ENCODE measurements around the gene PSD4.

The PSD4 gene

DNA sequence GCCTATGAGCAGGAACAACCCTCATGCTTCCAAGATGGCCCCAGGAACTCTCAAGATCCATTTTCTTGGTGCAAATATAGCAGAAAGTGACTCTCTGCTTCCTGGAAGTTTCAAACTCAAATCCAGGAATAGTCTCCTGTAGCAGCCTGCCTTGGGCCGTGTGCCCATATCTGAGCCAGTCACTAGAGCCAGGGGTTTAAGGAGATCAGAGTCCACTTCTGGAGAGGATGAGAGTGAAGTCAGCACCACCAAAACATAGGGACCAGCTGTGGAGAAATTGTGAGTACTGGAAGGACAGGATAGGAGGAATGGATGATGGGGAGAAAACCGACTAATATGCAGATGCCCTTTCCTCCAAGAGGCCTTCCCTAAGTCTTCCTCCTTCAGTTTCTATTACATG is 33.2 kb downstream of the PSD4 start:
- no peak for DNase-seq (ENCODE audit: low read depth)

DNA sequence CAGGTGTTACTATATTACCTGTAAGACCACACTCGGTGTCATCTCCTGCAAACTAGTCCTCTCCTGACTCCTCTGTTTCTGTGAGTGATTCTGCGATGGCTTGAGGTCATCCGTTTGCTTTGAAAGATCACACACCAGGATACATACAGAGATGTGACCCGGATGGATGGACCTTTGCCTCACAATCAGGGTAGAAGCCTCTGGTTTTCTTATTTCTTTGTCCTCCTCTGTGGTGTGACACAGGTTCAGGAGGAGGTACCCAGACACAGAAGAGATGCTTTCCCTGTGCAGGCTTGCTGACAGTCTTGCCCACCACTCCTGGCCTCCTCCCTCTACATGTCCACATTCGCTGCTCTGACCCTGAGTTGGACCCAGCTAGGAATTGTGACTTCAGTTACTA is 34.6 kb downstream of the PSD4 start:
- no peak for DNase-seq (ENCODE audit: low read depth)

DNA sequence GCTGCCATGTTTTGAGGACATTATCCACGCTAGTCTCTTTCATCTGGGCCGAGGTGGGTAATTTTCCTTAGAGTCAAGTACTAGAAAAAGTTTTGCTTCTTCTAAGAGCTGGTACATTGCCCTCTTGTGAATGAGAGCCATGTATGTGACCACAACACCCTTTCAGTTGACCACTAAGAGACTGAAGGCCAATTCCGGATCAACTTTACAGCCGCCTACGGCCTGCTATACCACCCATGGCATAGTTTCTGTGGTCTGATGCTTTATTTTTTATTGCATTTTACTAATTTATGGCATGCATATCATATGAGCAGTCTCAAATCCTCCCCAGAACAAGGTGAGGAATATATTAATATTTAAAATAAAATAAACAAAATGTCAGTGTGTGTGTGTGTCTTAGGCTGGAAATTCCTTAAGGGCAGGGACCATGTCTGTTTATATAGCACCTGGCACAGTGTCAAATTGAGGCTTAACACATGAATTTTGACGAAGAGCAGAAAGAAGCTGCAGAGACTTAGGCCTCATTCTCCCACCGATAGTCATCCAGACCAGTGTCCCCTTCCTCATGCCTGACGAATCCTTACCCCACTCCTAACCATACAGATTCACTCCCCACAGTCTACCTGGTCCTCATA is 35.4 kb downstream of the PSD4 start:
- no peak for DNase-seq (ENCODE audit: low read depth)

DNA sequence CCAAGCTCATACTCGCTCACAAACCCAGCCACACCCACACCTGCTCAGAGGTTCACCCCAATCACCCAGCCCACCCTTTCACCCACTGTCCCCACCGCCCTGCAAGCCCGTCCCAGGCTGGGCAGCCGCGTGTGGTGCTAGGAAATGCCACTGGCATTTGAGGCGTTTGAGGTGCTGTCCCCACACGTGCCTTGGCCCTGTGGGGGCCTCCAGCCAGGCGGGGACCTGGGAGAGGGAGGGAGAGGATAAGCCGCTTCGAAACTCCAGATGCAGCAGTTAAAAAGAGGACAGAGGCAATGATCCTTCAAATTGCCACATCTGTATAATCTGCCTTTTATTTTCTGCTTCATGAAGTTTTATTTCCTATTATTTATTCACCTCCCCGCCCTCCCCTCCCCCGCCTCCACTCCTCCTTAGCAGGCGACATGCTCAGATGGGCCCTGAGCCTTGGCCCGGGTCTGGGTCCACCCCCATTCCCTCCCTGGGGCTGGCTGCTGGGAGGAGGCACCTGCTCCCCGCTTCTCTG is 35.9 kb downstream of the PSD4 start:
- DNase-seq (ENCODE audit: low read depth) = no peak

DNA sequence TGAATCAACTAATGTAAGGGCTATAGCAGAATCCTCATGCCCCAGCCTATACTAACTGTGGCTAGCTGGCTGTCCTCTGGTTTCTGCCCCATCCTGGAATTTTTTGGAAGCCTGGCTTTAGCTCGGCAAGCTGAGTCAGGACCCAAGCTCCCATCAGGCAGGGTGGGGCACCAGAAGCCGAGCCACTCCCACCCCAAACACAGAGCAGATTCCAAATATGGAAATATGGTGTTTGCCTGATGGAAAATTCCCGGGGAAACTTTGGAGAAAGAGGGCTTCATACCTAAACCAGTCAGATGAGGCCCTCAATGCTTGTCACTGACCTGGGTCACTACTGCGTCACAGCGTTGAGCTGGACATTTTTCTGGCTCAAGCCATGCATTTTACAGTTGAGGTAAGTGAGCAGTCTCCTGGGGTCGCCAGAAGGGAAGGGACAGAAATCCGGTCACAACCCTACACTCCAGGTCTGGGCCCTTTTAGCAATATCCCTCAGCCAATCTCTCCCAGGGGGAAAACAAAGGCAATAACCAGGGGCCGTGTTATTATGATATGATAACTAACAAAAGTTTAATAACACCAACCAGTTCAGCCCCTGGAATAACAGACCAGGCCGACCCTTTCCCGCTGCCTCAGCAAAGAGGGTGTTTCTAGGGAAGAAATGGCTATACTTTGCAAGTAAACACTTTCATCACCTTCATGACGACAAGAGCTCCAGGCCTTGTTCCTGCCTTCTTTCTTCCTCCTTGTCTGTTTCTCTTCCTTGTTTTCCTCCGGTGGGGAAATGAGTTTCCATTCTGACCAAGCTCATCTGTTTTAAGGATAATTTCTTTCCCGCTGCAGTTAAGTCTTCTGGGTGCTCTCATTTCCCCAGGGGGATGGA is 37.7 kb downstream of the PSD4 start:
- DNase-seq (ENCODE audit: low read depth) = no peak

DNA sequence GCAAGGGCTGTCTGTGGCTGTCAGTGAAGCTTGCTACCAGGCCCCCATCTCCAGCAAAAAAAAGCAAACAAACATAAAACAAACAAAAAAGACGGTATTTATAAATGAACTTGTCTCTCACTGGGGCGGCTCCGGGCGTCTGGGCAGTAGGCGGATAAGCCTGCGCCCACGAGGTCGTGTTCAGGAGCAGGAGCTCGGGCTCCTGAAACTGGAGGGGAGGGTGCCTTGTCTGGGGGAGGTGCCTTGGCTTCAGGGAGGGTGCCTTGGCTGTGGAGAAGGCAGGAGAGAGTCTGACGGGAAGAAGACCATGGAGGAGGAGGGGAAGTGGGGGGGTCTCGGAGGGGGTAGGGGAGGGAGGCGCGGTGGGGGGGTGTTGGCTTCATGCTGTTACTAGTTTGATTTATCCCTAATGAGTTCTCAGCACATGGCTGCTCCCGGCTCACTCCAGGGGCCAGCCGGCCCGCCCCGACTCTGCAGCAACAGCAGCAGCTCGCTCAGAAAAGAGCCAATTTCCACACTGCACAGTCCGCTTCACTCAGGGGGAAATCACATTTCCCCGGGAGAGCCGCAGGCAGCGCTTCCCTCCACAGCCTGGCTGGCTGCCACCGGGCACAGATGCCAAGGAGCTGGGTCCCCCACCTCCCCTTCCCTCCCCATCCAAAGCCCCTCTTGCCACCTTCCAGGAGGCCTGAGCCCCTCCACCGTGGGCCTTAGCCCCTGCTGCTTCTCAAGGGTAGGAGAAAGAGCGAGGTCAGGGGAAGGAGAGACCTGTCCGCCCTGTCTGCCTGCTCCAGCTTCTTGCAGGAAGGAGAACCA is 38.7 kb downstream of the PSD4 start:
- no peak for DNase-seq (ENCODE audit: low read depth)

DNA sequence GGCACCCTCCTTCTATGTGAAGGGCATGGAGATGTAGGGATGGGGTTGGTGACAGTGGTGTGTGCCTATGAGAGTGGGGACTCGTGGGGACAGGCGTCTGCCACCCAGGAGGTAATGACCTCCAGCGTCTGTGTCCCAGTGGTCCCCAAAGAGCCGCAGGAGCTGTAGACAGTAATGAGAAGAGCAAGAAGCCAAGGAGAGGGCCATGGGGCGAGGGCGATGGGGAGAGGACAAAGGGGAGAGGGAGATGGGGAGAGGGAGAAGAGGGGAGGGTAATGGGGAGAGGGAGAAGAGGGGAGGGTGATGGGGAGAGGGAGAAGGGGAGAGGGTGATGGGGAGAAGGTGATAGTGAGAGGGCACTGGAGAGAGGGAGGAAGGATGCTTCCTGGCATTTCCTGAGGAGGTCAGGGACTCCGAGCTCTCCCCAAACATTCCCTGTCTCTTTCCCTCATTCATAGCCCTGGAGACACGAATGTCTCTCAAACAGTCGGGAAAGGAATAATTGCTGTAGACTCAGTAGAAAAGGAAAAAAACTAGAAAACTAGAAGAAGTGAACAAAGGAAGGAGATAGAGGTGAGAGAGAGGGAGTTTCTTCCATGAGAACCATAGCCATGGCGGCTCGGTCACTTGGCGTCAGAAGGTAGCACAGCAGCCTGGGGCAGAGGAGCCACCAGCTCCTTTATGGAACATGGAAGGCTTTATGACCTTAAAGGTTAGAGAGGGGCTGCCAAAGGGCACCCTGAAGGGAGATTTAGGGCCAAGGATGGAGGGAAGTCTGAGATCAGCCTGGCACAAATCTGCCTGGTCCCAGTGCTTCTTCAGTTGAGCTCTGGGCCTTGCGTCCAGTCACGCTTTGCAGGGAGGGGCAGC is 39.5 kb downstream of the PSD4 start:
- DNase-seq (ENCODE audit: low read depth) = no peak

DNA sequence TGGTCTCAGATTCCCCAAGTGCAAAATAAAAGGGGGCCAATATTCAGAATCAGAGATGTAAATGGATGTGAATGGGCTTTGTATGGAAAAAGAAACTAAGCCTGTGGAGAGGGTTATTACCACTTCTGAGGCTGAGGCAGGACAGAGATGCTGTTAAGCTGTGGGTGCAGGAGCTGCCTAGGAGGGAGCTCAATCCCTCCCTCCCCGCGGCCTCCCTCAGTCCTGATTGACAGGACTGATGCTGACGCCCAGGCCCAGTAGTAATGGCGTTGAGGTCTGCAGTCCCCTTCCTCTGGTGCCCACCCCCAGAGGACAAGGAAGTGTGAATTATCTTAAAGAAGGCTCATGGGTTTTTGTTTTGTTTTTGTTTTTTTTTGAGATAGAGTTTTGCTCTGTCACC is 40.4 kb downstream of the PSD4 start:
- no peak for DNase-seq (ENCODE audit: low read depth)

DNA sequence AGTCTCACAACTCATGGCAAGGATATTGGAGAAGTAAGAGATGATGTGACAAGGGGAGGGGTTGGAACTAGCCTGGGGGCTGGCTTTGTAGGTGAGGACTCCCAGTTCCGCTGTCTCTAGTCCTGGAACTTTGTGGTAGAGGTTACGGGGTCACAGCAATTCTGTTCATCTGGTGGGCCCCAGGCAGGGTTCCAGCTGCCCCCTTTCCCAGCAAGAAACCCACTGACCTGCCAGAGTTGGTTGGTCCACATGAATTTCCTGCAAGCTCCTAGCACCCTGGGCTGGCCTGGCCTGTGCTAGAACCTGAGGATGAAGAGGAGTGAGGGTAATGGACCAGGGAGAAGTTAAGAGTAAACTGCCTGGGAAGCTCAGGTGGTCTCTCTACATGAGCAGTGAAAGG is 41.3 kb downstream of the PSD4 start:
- no peak for DNase-seq (ENCODE audit: low read depth)

DNA sequence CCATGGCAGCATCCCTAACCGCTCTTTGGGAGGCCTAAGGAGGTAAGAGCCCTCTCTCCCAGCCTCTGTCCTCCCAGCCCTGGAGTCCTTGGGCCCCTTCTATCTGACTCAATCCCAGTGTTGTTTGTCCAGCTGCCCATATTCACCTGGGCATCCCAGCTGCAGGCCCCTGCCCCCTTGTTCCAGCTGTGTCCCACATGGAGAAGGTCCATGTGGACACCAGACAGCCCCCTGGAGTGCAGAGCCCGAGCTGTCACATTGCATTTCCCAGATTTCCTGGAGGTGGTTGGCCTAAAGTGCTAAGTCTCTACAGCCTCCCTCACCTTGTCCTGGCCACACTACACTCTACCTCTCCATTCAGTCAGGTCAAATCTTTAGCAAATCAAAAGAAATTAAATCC is 42.5 kb downstream of the PSD4 start:
- DNase-seq (ENCODE audit: low read depth) = no peak

DNA sequence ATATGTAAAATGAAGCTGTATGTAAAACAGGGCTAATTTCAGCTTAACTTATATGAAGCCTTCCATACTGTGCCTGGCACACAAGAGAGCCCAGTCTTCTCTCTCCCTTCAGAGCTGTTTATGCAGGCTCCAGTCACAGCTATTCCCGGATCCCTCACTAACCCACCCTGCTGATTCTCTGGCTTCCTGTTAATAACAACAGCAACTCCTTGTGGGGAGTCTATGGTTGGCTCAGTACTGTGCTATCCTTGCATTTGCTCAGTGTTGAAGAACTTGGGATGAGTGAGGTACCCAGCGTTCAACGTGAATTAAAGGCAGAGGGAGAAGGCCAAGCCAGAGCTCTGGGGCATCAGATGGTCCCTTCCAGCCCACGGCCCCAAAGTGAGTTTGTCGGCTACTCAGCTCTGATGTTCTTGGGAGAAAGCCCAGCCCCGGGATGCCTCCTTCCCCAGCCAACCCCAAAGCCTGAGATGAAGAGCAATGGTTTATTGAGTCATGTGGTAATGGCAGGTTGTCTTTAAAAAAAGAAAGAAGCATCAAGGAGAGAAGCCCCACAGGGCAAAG is 43.2 kb downstream of the PSD4 start:
- DNase-seq (ENCODE audit: low read depth) = no peak

DNA sequence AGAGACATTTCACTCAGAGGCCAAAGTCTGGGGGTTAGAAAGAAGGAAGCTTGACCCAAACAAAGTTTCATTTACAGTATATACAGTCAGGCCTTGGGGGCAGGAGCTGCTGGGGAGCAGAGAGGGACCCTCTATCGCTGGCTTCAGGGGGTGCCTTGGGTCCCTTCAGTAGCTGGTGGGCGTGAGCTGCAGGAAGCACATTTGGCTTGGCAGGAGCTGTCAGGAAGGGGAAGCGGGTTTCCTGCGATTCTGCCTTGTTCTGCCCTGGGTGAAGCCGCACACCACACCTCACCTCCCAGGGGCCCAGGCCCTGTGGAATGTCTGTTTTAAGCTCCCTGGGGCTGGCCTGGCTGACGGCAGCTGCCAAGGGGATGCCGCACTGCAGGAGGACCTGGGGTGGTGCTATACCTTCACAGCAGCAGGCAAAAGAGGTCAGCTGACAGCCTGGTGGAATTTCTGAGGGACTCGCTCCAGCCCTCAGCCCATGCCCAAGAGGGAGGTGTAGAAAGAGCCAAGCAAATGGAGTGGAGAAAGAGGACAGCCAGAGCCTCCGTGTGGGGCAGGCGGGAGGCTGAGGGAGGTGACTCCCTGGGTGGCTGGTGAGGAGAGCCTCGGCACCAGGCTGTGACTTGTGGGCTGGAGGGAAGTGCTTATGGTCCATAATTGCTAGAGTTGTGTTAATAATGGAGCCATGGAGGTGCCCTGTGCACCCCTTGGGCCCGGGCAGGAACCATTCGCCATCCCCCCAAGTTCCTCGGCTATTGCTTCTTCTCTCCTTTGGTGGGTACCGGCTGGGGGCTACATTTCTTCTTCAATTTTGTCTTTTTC is 43.9 kb downstream of the PSD4 start:
- DNase-seq (ENCODE audit: low read depth) = no peak

DNA sequence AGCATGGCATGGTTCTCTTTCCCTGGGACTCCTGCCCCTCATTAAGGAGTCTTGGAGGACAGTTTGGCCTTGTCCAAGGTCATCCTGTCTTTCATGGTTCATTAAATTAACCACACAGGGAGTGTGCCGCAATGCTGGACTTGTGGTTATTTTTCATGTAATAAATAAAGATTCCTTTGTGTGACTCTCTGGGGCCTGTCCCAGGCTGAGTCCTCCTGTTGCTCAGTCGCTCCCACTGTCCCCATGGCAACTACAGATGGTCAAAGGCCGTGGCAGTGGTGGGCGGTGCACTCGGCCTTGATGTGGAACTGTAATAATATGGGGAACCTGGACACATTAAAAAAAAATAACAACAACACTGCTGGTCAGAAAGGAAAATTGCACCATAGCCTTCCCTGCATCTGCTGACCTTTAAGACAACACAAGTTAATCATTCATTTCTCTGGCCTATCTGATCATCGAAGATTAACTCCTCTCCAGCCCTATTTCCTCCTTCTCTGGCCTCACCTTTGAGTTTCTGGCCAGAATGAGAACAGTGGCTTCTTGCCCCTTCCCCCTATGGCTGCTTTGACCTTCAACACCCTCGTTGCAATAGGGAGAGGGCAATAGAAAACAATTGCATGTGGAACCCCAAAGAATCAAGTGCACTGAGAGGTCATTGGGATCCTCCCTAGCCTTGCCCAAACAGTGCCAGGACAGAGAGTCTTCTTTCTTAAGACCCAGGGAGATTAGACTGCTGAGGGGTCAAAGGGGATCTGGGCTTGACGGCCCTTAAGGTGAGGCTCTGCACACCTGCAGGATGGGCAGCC is 44.7 kb downstream of the PSD4 start:
- DNase-seq (ENCODE audit: low read depth) = no peak

DNA sequence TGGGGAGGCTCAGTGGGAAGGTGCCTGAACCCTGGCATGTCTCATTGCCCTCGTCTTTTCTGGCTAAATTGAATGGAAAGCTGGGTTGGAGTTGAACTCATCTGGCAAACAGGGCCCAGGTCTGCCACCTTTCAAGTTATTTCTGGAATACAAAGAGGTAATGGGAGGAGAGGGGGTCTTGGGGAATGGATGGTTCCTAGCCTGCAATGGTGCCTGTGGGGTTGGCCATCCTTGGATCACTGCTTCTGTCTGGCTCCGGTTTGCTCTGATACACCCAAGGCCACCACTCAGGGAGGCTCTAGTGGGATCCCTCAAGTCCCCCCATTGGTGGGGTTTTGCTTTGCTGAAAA is 45.3 kb downstream of the PSD4 start:
- DNase-seq (ENCODE audit: low read depth) = no peak

DNA sequence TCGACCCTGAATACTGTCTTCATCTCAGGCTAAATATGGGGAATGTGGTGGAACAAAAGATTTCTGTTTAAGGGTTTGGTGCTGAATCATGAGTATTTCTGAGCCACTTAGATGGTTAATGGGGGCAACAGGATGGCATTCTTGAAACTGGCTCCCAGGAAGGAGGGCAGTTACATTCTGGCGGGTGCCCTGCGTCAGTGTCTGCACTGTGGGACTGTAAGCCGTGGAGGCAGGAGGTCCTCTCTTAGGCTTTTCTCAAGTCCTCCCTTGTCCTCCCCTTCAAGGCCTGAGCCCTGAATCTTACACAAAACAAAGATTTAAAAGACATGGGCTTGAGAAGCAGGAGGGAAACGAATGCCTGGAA is 45.7 kb downstream of the PSD4 start:
- no peak for DNase-seq (ENCODE audit: low read depth)

DNA sequence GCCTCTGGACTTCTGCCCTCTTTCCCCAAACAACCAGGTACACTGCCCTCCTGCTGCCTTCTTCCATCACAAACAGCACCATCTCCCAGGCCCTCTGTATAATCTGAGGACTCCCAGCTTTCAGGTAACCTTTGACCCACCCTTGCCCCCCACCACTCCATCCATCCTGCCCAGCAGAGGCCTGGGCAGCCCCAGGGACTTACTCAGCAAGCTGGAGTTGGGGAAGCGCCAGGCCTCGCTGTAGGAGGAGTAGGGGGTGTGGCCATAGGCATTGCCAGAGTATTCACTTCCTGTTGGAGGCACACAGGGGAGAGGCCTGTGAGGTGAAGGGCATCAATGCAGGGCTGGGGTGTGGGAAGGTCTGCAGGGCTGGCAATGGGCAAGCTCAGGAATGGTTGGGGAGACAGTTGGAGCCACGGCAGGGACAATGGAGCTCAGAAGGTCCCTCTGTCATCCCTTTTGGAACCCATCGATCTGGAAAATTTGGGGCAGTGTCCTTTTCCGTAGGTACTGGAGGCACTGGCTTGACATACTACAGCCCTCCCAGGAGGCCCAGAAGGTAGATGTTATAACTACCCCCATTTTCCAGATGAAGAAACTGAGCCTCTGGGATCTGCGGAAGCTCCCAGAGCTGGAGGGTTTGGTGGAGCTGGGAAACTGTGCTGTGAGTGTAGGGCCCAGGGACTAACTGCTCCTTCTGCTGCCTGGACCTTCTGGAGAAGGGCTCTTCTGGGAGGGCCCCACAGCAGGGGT is 46.3 kb downstream of the PSD4 start:
- no peak for DNase-seq (ENCODE audit: low read depth)

DNA sequence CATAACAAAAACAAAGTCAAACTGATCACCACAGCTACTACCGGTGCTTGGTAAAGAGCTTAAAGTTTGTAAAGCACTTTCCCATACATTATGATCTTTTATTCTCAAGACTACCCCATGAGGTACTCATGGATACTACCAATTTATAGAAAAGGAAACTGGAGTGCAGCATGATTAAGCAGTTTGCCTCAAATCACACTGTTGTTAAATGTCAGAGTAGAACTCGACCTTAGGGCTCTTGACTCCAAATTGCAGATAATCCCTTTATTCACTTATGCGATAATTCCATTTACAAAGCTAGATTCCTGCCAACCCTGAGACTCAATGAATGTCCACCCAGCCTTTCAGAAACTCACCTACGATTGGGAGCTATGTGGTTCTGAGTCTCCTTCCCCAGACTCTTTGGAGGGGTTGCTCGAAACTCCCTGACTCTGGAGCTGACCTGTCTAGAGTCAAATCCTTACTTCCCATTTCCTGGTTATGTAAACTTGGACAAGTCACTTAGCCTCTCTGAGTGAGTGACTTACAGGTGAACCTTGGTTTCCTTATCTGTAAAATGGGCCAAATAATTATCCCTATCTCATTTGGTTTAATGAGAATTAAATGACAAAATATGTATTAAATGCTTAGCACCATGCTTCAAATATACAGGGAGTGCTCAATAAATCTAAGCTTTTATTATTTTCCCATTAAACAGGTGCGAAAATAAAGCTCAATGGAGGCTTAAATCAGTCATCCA is 47.4 kb downstream of the PSD4 start:
- DNase-seq (ENCODE audit: low read depth) = no peak

DNA sequence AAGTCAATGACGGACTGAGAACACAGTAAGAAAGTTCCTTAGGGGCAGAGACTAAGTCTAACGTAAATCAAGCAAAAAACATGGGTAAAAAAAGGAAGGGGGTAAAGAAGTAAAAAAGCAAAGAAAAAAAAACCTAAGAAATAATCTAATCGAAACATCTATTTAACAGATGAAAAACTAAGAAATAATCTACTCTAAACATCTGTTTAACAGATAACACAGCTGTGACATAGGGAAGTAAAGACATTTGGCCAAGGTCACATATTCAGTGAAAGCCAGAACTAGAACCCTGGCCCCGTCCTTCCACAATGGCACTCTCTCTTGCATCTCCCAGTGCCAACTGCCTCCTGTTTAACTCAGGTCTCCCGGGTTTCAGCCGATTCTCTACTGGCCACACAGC is 48.1 kb downstream of the PSD4 start:
- DNase-seq (ENCODE audit: low read depth) = no peak
